HCT116 (cell line): ENCODE data around the gene PTPN2. TPM values are rescaled to one million over a fixed set of nuclear protein-coding genes. Genes with fewer than 3 reads are reported as not detected.

Experiments
- ATAC-seq: fragments of 200-7000 bp; cut with Tn5 transposase; 2 replicates; pipeline ENCODE4 v1.9.1; 2020; ENCODE audit warnings: mild to moderate bottlenecking, moderate library complexity
- BruUV-seq: library from RNA; stranded (reverse); fragments of 400-500 nt; replicated peaks from 2 replicates; lab custom pipeline; 2021; lab: Mats Ljungman, UMichigan
- CTCF ChIA-PET: fragments of 300-600 bp; sonication (Branson Sonifier 250); formaldehyde crosslinking; loops from one replicate; lab custom pipeline; 2021; ENCODE audit warnings: antibody characterized with exemption; lab: Charles Lee
- POLR2A ChIA-PET: fragments of 300-600, 350-600 bp; sonication (Branson Sonifier 250); formaldehyde crosslinking; loops from one replicate; lab custom pipeline; 2021; ENCODE audit warnings: antibody characterized with exemption; lab: Charles Lee
- RAD21 ChIA-PET, 2 experiments: fragments of 300-600 bp; sonication (Branson Sonifier 250); formaldehyde crosslinking; loops; one replicate each; lab custom pipeline; 2023; ENCODE audit warnings: low total read pairs in 2 of 2; ENCODE audit not compliant: uncharacterized antibody in 2 of 2, unreplicated experiment in 2 of 2, low non-redundant PET in 1 of 2; lab: Charles Lee
- DNase-seq: peaks from one replicate; pipeline ENCODE4 v3.0.0-alpha.2; 2010; ENCODE audit warnings: low read depth, low spot score
- H2AFZ ChIP-seq: fragments of 200-600 bp; shearing (Covaris generic), sonication (generic); 2 replicates; pipeline ENCODE4 v1.6.1; 2017; ENCODE audit warnings: low read depth, mixed run types, mixed read lengths, antibody characterized with exemption, low read length; ENCODE audit not compliant: poor library complexity, severe bottlenecking
- H3K27ac ChIP-seq: 2 replicates; pipeline ENCODE4 v1.5.1; 2012; ENCODE audit warnings: low read depth, low read length
- H3K27me3 ChIP-seq: fragments of 200-600 bp; sonication (generic); 2 replicates; pipeline ENCODE4 v1.6.1; 2016; ENCODE audit warnings: mixed run types, low read length, mixed read lengths; ENCODE audit not compliant: insufficient read depth
- H3K36me3 ChIP-seq, 2 experiments: fragments of 200-500 bp in 1 of 2; fragments of 200-600 bp in 1 of 2; sonication (Bioruptor generic) in 1 of 2; sonication (generic) in 1 of 2; 2 replicates each; pipeline versions ENCODE4 v1.5.1 to v1.6.1; 2014 to 2016; ENCODE audit warnings: low read length in 2 of 2, inconsistent platforms in 1 of 2, mixed read lengths in 1 of 2, mixed run types in 1 of 2; ENCODE audit not compliant: insufficient read depth in 2 of 2, control insufficient read depth in 1 of 2
- H3K4me1 ChIP-seq, 2 experiments: fragments of 200-600 bp in 1 of 2; sonication (generic) in 1 of 2; 2 replicates each; pipeline versions ENCODE4 v1.5.1 to v1.6.1; 2012 to 2017; ENCODE audit warnings: low read length in 2 of 2, inconsistent platforms in 1 of 2, mild to moderate bottlenecking in 1 of 2, mixed read lengths in 1 of 2, mixed run types in 1 of 2, moderate library complexity in 1 of 2; ENCODE audit not compliant: insufficient read depth in 2 of 2, control insufficient read depth in 1 of 2
- H3K4me2 ChIP-seq: fragments of 200-600 bp; sonication (generic); 2 replicates; pipeline ENCODE4 v1.6.1; 2017; ENCODE audit warnings: mixed run types, low read length, mixed read lengths
- H3K4me3 ChIP-seq, 2 experiments: fragments of 200-600 bp in 1 of 2; sonication (generic) in 1 of 2; replicated peaks in 1 of 2; 2 replicates each; pipeline ENCODE4 v1.5.1; 2011 to 2016; ENCODE audit warnings: low read length in 2 of 2, control low read depth in 1 of 2, low read depth in 1 of 2, mild to moderate bottlenecking in 1 of 2, mixed read lengths in 1 of 2, mixed run types in 1 of 2
- H3K79me2 ChIP-seq: fragments of 200-600 bp; sonication (generic); 2 replicates; pipeline ENCODE4 v1.6.1; 2017; ENCODE audit warnings: mild to moderate bottlenecking, mixed run types, low read length, moderate library complexity, mixed read lengths; ENCODE audit not compliant: insufficient read depth
- H3K9ac ChIP-seq: fragments of 200-600 bp; sonication (generic); 2 replicates; pipeline ENCODE4 v1.6.1; 2016; ENCODE audit warnings: low read length, mixed read lengths
- H3K9me2 ChIP-seq: fragments of 200-600 bp; sonication (generic), shearing (Covaris generic); 2 replicates; pipeline ENCODE4 v1.6.1; 2017; ENCODE audit warnings: mixed run types, mild to moderate bottlenecking, moderate library complexity; ENCODE audit not compliant: insufficient read depth
- H3K9me3 ChIP-seq, 2 experiments: fragments of 200-500 bp in 1 of 2; fragments of 200-600 bp in 1 of 2; sonication (Bioruptor generic) in 1 of 2; sonication (generic) in 1 of 2; 2 replicates each; pipeline ENCODE4 v1.6.1; 2014 to 2017; ENCODE audit warnings: low read length in 2 of 2, mixed read lengths in 2 of 2, inconsistent platforms in 1 of 2, low read depth in 1 of 2, mild to moderate bottlenecking in 1 of 2, mixed run types in 1 of 2, moderate library complexity in 1 of 2; ENCODE audit not compliant: control insufficient read depth in 1 of 2, insufficient read depth in 1 of 2
- H4K20me1 ChIP-seq: fragments of 200-600 bp; sonication (generic), shearing (Covaris generic); 2 replicates; pipeline ENCODE4 v1.6.1; 2017; ENCODE audit warnings: mixed run types, mild to moderate bottlenecking, moderate library complexity; ENCODE audit not compliant: insufficient read depth
- CBX3 ChIP-seq: IDR thresholded peaks from 2 replicates; pipeline ENCODE4 v1.6.1; 2012; ENCODE audit warnings: low read depth
- CEBPB ChIP-seq: IDR thresholded peaks from 2 replicates; pipeline ENCODE4 v1.6.1; 2012; ENCODE audit warnings: low read depth
- CTCF ChIP-seq, 3 experiments: fragments of 200-600 bp in 1 of 3; sonication (generic) in 1 of 3; IDR thresholded peaks in 2 of 3; conservative IDR thresholded peaks in 1 of 3; 2 replicates each; pipeline ENCODE4 v1.5.1; 2012 to 2017; ENCODE audit warnings: low read depth in 2 of 3, low read length in 2 of 3, antibody characterized with exemption in 1 of 3, borderline replicate concordance in 1 of 3, control low read depth in 1 of 3, mild to moderate bottlenecking in 1 of 3, mixed read lengths in 1 of 3, mixed run types in 1 of 3, moderate library complexity in 1 of 3; ENCODE audit not compliant: insufficient read depth in 1 of 3
- EZH2 ChIP-seq: fragments of 200-600 bp; sonication (generic); IDR thresholded peaks from 2 replicates; pipeline ENCODE4 v1.6.1; 2017; ENCODE audit warnings: antibody characterized with exemption, mixed run types
- JUND ChIP-seq: IDR thresholded peaks from 2 replicates; pipeline ENCODE4 v1.6.1; 2012
- MAX ChIP-seq: IDR thresholded peaks from 2 replicates; pipeline ENCODE4 v1.6.1; 2012
- POLR2A ChIP-seq: IDR thresholded peaks from 2 replicates; pipeline ENCODE4 v1.7.0; 2011; ENCODE audit warnings: borderline replicate concordance; ENCODE audit not compliant: insufficient read depth, insufficient read length; ENCODE audit errors: extremely low read depth
- REST ChIP-seq: IDR thresholded peaks from 2 replicates; pipeline ENCODE4 v1.6.1; 2012; ENCODE audit warnings: low read depth
- SIN3A ChIP-seq: IDR thresholded peaks from 2 replicates; pipeline ENCODE4 v1.6.1; 2012; ENCODE audit warnings: low read depth
- TCF7L2 ChIP-seq: IDR thresholded peaks from 2 replicates; pipeline ENCODE4 v1.7.0; 2011; ENCODE audit warnings: borderline replicate concordance, inconsistent platforms; ENCODE audit not compliant: insufficient read depth, insufficient read length; ENCODE audit errors: extremely low read depth
- ZBTB33 ChIP-seq: IDR thresholded peaks from 2 replicates; pipeline ENCODE4 v1.6.1; 2011; ENCODE audit warnings: mild to moderate bottlenecking, low read length, moderate library complexity; ENCODE audit not compliant: insufficient replicate concordance; ENCODE audit errors: extremely low read depth
- ZFX ChIP-seq: fragments of 450-650 bp; IDR thresholded peaks from 2 replicates; pipeline ENCODE4 v1.6.1; 2017
- ZNF274 ChIP-seq: fragments of 200-500 bp; sonication (Bioruptor generic); IDR thresholded peaks from 2 replicates; pipeline ENCODE4 v1.6.1; 2014; ENCODE audit warnings: mild to moderate bottlenecking, low read depth, low read length, inconsistent platforms
- intact Hi-C: fragments of 100-400 bp; cut with micrococcal nuclease; formaldehyde crosslinking; loops from 2 replicates; pipeline ENCODE4 v1.10.0; 2022
- total RNA-seq: library from RNA; stranded (reverse); gene quantifications from one replicate; pipeline ENCODE4 v1.2.1, GENCODE V29; 2021; ENCODE audit not compliant: unreplicated experiment

PTPN2 gene
- total RNA-seq, 1 experiment from 2014 or later = 50.3 TPM

- intact Hi-C loops = no loop called here
- H3K4me2 ChIP-seq = no peak overlapping the region
- no TSS peak for BruUV-seq
- H3K4me3 ChIP-seq = no peak overlapping the region
- H3K9me2 ChIP-seq = no peaks in the 10 kb centered on the region
- DNase-seq (no peak), ATAC-seq (no peak)
- no peak overlapping the region for H3K27ac ChIP-seq
- no peaks in the 10 kb centered on the region for H3K27me3 ChIP-seq
- no peaks in the 10 kb centered on the region for H3K9me3 ChIP-seq
- H3K4me1 ChIP-seq = no peaks in the 10 kb centered on the region
- RAD21 ChIA-PET = no interaction called here
- H3K79me2 ChIP-seq = no peaks in the 10 kb centered on the region
- no peak overlapping the region for H2AFZ ChIP-seq
- H4K20me1 ChIP-seq = no peaks in the 10 kb centered on the region
- H3K36me3 ChIP-seq = peaks cover 4 to 15% of the 10 kb centered on the region in 2 experiments; a peak in 3 of 4 replicates
- H3K9ac ChIP-seq = no peak overlapping the region
- POLR2A ChIA-PET = no interaction called here
- CTCF ChIA-PET = no interaction called here
- TF ChIP-seq TCF7L2 = no peak
- no peak for TF ChIP-seq JUND
Measured at GRCh38 chr18:12819841-12820240, 64.2 kb downstream of the PTPN2 start.

- no peak overlapping the region for H3K9ac ChIP-seq
- peaks cover 4 to 15% of the 10 kb centered on the region in 2 experiments; a peak in 3 of 4 replicates for H3K36me3 ChIP-seq
- RAD21 ChIA-PET = no interaction called here
- TF ChIP-seq CBX3 (no peak), REST (no peak), CTCF (IDR thresholded peaks at IDR 0.05 in 2 of 3, conservative IDR thresholded peaks at IDR 0.05 in 1 of 3; ENCODE audit: borderline replicate concordance in 1 of 3, insufficient read depth in 1 of 3, low read depth in 2 of 3, low read length in 2 of 3) (no peak), POLR2A (no peak), ZFX (no peak), MAX (no peak), CEBPB (no peak), SIN3A (no peak), ZNF274 (no peak), ZBTB33 (no peak), EZH2 (no peak), JUND (no peak)
Measured at GRCh38 chr18:12819322-12819721, 64.7 kb downstream of the PTPN2 start.

More at GRCh38 chr18:12819322-12819721, 64.7 kb downstream of the PTPN2 start:
- POLR2A ChIA-PET = no interaction called here
- H2AFZ ChIP-seq = no peak overlapping the region
- ATAC-seq (no peak), DNase-seq (no peak)
- no peak overlapping the region for H3K4me2 ChIP-seq
- H3K4me1 ChIP-seq = no peaks in the 10 kb centered on the region
- intact Hi-C loops = no loop called here
- no peaks in the 10 kb centered on the region for H3K9me3 ChIP-seq
- H4K20me1 ChIP-seq = no peaks in the 10 kb centered on the region
- no peak overlapping the region for H3K4me3 ChIP-seq
- H3K79me2 ChIP-seq = no peaks in the 10 kb centered on the region
- CTCF ChIA-PET = no interaction called here
- no peak overlapping the region for H3K27ac ChIP-seq
- no peaks in the 10 kb centered on the region for H3K27me3 ChIP-seq
- no peaks in the 10 kb centered on the region for H3K9me2 ChIP-seq
- no TSS peak for BruUV-seq
